Occipital lobe (tissue), 2 donors: ENCODE results near the gene ATF7IP. TPM values are rescaled to one million over a fixed set of nuclear protein-coding genes. Genes with fewer than 3 reads are reported as not detected.

Experiments used
- DNase-seq: peaks from one replicate; lab custom pipeline; 2025; lab: John Stamatoyannopoulos, UW
- total RNA-seq: library from RNA; depleted of rRNA; stranded (reverse); fragments of >200 nt; gene quantifications from one replicate; pipeline ENCODE4 v1.2.3, GENCODE V29; 2014

ATF7IP gene
- total RNA-seq, 1 donor from 2014 or later: 77.5 TPM

DNA sequence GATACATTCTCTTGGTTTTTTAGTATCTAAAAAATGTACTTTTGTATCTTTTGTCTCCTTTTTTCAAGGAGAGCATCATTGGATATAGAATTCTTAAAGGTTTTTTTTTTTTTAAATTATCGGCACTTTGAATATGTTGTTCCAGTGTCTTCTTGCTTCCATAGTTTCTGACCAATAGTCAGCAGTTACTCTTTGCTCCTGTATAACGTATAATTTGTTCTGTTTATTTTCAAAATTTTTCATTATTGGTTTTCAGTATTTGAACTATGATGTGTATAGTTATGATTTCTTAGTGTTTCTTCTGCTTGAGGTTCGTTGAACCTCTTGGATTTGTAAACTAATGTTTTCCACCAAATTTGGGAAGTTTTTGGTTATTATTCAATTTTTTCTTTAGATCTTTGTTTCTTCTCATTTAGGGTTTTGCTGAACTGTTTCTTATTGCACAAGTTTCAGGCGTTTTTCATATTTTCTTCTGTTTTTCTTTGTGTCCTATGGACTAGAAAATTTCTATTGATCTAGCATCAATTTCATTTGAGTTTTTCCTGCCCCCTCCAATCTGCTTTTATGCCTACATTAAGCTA, 108.3 kb downstream of the ATF7IP start:
- no peak for DNase-seq

DNA sequence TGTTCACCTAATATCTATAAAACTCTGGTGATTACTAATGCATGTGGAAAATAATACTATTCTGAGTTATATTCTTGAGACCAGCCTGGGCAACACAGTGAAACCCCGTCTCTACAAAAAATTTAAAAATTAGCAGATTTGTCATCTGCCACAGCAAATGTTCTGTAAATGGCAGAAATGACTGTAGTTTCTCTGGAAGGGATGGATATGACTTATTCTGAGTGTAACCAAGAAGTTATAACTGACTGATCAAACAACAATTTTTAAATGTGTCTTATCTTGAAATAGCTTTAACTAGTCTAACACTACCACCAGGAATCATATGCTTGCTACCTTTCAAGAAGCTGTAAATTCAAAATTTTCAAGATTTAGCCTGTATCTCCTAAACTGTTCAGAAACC, 113.5 kb downstream of the ATF7IP start:
- DNase-seq: no peak

- no peak for DNase-seq
Observed at GRCh38 chr12:14481201-14481600, 115.7 kb downstream of the ATF7IP start.

DNA sequence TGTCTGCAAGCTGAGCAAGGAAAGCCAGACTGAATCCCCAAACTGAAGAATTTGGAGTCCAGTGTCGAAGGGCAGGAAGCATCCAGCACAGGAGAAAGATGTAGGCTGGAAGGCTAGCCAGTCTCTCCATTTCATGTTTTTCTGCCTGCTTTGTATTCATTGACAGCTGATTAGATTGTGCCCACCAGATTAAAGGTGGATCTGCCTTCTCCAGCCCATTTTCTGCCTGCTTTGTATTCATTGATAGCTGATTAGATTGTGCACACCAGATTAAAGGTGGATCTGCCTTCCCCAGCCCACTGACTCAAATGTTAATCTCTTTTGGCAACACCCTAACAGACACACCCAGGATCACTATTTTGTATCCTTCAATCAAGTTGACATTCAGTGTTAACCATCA, 116.9 kb downstream of the ATF7IP start:
- DNase-seq: no peak

GRCh38 chr12:14482886-14483285, 117.4 kb downstream of the ATF7IP start:
- DNase-seq: no peak

GRCh38 chr12:14495326-14495725, 129.8 kb downstream of the ATF7IP start:
- no peak for DNase-seq

DNA sequence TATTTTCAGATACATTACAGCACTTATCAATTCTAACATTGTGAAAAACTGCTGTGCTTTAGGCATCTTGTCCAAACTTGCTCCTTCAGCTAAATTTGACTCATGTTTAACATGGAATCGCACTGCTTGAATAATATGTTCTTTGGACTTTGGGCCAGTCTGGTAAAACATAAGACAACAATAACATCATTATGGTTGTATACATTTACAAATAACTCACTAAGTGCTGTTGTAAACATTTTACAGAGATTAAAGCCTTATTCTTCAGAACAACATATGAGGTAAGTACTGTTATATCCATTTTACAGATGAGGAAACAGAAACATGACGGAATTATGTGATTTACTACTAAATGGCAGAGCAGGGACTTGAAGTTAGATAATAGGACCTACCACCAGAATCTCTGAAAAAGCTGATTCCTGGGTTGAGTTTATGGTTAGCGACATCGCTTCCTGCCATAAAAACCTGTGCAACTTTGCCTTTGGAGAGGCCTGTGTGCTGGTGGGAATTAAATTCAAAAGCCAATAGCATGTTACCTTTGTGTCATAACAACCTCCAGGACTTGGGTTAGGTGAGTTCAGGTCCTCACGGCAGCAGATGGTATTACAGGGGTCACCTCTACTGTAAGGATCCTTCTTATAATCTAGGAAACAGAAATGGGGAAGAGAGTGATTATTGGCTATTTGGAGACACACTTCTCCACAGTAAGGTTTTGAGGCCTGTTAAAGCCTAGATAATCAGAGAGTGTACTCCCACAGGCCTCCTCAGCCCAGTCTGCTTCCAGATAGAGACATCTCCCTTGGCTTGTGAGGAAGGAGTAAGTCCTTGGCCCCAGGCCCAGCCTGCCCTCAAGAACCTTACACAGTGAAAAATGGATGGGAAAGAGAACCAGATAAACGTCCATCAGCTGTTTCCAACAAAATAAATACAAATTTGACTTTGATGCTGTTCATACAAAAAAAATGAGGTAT, 140.4 kb downstream of the ATF7IP start:
- no peak for DNase-seq

DNA sequence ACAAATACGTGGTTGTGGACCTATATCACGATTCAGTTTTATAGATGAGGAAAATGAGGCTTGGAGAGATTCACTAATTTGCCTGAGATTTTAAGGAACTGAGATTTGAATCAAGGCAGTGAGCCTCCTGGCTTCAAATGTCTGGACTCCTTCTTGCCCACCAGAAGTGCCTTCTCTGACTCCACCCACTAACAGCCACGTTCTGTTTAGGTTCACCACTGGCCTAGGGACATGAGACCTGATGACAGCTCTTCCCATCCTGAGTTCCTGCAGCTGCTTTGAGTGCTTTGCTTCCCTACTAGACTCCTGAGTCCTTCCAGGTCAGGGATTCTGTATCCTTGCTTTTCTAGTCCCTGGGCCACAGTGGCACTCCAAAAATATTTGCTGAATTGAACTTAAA, 145.1 kb downstream of the ATF7IP start:
- no peak for DNase-seq

DNA sequence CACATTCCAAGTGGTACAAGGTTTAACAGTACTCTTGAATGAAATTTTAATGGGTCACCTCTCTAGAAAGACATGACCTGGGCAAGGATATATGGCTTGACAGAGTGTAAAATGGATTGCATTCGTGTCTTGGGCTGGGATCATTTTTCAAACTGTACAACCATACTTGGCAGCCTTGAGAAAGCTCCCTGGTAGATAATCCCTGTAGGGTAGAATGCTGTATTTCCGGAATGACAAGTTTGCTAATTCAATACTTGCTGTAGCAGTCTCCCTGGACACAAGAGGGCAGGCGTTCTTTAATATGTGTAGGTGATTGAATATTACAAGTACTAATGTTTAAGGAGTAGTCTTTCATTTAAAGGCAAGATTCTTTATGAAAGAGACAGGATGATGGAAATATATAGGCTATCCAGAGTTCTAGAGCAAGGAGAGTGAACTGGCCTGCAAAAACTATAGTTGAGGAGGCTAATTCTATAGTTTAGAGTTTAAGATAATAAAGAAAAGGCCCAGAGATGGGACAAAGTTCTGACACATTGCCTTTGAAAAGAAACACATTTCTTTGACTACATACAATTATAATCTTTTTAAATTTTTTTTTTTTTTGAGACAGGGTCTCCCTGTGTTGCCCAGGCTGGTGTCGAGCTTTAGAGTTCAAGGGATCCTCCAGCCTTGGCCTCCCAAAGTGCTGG, 148.8 kb downstream of the ATF7IP start:
- DNase-seq: no peak

GRCh38 chr12:14514946-14515345, 149.5 kb downstream of the ATF7IP start:
- DNase-seq: no peak

GRCh38 chr12:14521822-14522221, 156.3 kb downstream of the ATF7IP start:
- no peak for DNase-seq

DNA sequence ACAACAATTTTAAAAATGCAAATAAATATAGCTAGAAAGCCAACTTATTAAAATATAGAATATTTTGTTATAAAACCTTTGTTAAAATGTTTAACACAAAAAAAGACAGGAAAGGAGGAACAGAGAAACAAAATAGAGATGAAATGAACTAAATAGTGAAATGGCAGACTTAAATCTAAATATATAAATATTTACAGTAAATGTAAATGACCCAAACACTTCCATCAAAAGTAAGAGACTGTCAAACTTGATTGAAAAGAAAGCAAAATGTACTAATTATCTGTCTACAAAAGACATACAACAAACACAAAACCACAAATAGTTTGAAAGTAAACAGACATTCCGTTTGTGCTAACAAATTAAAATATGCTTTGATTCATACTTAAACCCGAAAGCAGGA, 160.5 kb downstream of the ATF7IP start:
- no peak for DNase-seq

GRCh38 chr12:14532152-14532551, 166.7 kb downstream of the ATF7IP start:
- no peak for DNase-seq

DNA sequence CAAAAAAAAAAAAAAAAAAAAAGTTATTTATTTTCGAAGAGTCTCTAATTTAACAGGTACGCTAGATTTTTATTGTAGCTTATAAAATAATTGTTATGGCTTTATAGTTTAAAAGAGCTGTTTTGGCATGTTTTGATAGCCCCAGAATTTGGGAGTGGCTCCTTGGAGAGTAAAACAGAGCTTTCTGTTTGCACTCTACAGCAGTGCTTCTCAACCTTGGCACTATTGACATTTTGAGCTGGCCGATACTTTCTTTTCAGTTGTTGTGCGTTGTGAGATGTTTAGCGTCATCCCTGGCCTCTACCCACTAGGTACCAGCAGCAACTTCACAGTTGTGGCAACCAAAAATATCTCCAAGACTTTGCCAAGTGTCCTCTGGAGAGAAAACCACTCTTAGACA, 171.6 kb downstream of the ATF7IP start:
- no peak for DNase-seq

GRCh38 chr12:14540801-14541462, 175.4 kb downstream of the ATF7IP start:
- DNase-seq: no peak

DNA sequence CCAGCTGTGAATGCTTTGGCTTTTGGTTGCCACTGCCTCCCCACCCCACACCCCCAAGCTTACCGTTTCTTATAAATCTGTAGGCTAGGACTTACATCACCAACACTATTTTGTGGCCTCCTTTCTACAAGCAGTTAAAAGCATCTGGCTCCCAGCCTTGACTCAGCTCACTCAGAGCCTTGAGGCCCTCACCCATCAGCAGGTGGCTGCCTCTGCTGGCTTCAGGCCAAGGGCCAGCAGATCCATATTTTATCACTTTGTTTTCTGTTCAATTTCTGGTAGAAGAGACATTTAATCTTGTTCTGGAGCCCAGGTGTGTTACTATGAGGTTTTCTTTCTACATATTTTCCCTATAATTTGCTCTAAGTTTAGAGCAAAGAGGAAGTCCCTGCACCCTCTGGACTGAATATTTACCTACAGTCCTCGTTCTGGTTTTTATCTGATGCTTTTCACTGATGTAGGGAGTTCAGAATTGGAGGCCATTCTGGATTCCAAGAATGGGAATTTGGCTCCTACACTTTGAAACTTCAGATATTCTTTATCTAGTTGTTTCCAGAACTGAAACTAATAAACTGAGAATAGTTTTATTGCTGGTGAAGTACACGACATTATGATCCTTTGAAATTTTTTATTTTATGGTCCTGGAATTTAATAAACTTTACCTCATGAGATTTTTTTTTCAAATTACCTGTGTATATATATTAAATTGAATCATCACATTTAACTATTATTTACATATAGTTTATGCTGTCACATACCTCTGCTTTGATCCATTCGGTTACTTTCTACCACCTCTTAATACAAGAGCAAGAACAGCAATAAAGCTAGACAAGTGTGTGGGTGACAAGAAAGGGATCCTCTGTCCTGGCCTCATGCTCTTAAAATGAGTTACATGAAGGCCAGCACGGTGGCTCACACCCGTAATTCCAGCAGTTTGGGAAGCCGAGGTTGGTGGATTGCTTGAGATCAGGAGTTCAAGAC, 180.0 kb downstream of the ATF7IP start:
- DNase-seq: no peak

- no peak for DNase-seq
Observed at GRCh38 chr12:14547571-14547970, 182.1 kb downstream of the ATF7IP start.

DNA sequence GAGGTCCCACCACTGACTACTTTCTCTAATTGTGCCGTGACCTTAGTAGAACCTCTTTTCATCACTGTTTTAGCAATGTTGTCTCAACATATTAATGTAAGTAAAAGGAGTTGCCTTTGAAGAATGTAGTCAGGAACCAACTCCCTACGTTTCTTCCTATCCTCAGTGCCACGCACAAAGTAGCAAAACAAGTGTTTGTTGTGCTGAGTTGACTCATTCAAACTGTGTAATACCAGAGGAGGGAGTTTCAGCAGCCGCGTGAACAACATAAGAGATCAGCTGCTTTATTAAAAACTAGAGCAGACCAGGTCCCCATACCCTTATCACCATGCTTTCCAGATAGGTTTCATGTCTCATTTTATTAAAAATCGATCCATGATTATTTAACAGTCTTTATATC, 183.1 kb downstream of the ATF7IP start:
- no peak for DNase-seq
